ENCODE measurements around the gene FARS2.
A peak's percentile ranks its signal among the peaks of the same experiment; 100 is the strongest.

The FARS2 gene

DNA sequence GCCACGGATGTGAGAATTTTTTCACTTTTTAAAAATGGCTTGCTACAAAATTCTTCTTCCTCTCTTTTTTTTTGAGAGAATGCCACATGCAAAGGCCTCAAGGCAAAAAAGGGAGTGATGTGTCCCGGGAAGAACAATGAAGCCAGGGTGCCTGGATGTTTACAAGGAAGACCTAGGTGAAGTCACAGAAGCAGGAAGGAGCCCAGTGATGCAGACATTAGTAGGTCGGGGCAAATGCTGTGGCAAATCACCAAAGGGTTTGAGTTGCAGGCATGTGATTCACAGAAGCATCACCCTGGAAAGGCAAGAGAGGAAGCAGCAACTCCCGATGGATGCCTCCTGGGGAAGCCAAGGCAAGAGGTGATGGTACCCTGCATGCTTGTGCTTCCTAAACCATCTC, 46.8 kb downstream of the FARS2 start:
- no peak overlapping the region for H3K27ac Mint-ChIP-seq
- no peaks in the 10 kb centered on the region for H3K36me3 Mint-ChIP-seq (ENCODE audit: low read depth)
- no peaks in the 10 kb centered on the region for H3K9me3 Mint-ChIP-seq
- H3K27me3 Mint-ChIP-seq = no peaks in the 10 kb centered on the region
- no peak overlapping the region for H3K4me3 Mint-ChIP-seq
- peaks cover 16% of the 10 kb centered on the region for H3K4me1 Mint-ChIP-seq (ENCODE audit: low read depth)

DNA sequence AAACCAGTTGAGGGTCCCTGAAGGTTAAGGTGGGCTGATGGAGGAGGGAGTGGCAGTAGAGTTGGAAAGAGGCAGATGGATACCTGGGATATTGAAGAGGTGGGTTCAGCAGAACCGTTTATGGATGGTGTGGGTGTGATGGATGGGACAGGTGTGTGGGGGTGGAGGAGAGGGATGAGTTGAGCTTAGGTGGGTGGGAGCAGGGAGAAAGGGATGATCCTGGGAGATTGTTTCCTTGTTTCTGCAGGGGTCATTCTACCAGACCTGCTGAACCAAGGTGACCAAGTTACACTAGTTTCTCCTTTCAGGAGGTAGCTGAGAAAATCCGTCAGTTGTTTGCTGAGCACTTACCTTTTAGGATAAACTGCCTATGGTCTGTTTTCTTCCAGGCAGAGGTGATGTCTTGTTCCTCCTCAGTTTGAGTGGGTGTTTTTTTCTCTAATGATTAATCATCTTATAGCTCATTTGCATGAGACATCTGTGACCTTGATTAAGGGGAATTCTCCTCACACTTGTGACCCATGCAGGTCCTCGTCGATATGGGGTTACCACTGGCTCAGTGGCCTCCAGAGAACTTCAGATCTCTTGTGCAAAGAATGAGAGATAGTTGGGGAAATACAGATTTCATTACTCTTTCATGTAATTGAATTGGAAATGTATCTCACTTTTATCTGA, 53.0 kb downstream of the FARS2 start:
- no peaks in the 10 kb centered on the region for H3K36me3 Mint-ChIP-seq (ENCODE audit: low read depth)

DNA sequence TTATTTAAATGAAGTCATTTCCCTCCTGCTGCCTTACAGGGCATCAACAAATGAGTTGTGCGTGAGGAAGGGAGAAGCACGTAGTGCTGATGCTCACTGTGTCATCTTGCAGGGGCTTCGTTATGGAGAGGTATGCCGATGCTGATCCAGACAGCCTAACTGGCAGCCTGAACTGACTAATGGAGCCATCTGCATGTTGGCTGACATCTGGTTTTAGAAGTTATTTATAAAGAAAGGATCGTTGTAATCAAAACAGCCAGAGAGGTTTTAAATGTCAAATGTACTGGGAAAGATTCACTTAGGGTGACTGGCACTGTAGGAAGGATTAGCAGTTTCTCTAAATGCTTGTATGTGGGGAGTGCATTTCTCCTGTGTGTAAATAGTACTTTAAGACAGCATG, 54.6 kb downstream of the FARS2 start:
- Mint-ChIP-seq H3K27ac (no peak overlapping the region), H3K27me3 (no peaks in the 10 kb centered on the region), H3K9me3 (no peaks in the 10 kb centered on the region), H3K4me1 (ENCODE audit: low read depth) (peaks cover 24% of the 10 kb centered on the region), H3K36me3 (ENCODE audit: low read depth) (no peaks in the 10 kb centered on the region), H3K4me3 (no peak overlapping the region)

More for the DNA sequence above, 53.0 kb downstream of the FARS2 start:
- Mint-ChIP-seq H3K4me1 (ENCODE audit: low read depth) (peaks cover 24% of the 10 kb centered on the region), H3K27me3 (no peaks in the 10 kb centered on the region), H3K27ac (peak overlapping the region; percentile 19), H3K9me3 (no peaks in the 10 kb centered on the region), H3K4me3 (no peak overlapping the region)

DNA sequence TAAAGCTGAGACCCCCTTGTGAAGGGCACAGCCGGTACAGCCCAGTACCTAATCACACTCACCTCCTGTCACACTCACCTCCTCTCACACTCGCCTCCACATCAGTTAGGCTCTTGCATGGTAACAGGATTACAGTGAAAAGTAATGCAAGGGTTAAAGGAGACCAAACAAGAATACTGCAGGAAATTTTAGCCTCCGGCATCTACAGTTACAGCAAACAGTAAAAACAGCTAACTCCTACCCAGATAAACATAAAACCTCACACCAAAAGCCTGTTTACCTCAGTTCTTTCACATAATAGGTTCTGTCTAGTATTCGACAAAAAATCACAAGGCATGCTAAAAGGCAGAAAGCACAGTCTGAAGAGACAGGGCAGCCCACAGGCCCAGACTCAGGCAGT, 55.6 kb downstream of the FARS2 start:
- Mint-ChIP-seq H3K4me3 (no peak overlapping the region), H3K36me3 (ENCODE audit: low read depth) (no peaks in the 10 kb centered on the region), H3K4me1 (ENCODE audit: low read depth) (peaks cover 24% of the 10 kb centered on the region), H3K27me3 (no peaks in the 10 kb centered on the region), H3K9me3 (no peaks in the 10 kb centered on the region), H3K27ac (no peak overlapping the region)

GRCh38 chr6:5318617-5319272, 57.4 kb downstream of the FARS2 start:
- H3K4me1 Mint-ChIP-seq (ENCODE audit: low read depth) = peaks cover 16% of the 10 kb centered on the region
- H3K36me3 Mint-ChIP-seq (ENCODE audit: low read depth) = peaks cover 6% of the 10 kb centered on the region
- H3K27me3 Mint-ChIP-seq = no peaks in the 10 kb centered on the region
- no peaks in the 10 kb centered on the region for H3K9me3 Mint-ChIP-seq
- no peak overlapping the region for H3K27ac Mint-ChIP-seq
- no peak overlapping the region for H3K4me3 Mint-ChIP-seq

- Mint-ChIP-seq H3K27ac (no peak overlapping the region), H3K27me3 (no peaks in the 10 kb centered on the region), H3K36me3 (ENCODE audit: low read depth) (peaks cover 24% of the 10 kb centered on the region), H3K4me3 (no peak overlapping the region), H3K9me3 (no peaks in the 10 kb centered on the region), H3K4me1 (ENCODE audit: low read depth) (no peaks in the 10 kb centered on the region)
Observed at GRCh38 chr6:5323979-5324378, 62.7 kb downstream of the FARS2 start.

DNA sequence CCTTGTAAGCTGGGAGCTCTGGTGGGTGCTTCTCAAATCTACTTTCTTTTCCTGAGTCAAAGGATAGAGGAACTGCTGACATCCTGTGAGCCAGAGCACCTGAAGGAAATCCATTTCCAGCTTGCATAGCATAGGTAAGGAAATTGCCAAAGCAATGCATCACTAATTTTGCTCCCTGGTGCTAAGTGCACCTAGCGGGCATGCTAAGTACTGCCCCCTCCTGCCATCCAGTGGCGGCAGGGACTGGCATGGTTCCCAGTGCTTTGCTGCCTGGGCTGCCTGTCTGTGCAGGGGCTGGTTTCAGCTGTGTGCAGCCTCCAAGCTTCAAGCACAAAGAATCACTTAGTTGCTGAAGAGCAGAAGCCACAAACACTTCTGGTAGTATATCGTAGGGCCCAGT, 63.9 kb downstream of the FARS2 start:
- peaks cover 24% of the 10 kb centered on the region for H3K36me3 Mint-ChIP-seq (ENCODE audit: low read depth)
- no peak overlapping the region for H3K27ac Mint-ChIP-seq
- H3K4me1 Mint-ChIP-seq (ENCODE audit: low read depth) = no peaks in the 10 kb centered on the region
- H3K9me3 Mint-ChIP-seq = no peaks in the 10 kb centered on the region
- no peaks in the 10 kb centered on the region for H3K27me3 Mint-ChIP-seq
- H3K4me3 Mint-ChIP-seq = no peak overlapping the region

- Mint-ChIP-seq H3K9me3 (no peaks in the 10 kb centered on the region), H3K4me1 (ENCODE audit: low read depth) (no peaks in the 10 kb centered on the region), H3K27ac (no peak overlapping the region), H3K4me3 (no peak overlapping the region), H3K36me3 (ENCODE audit: low read depth) (peaks cover 25% of the 10 kb centered on the region), H3K27me3 (no peaks in the 10 kb centered on the region)
Observed at GRCh38 chr6:5326022-5326641, 64.8 kb downstream of the FARS2 start.

GRCh38 chr6:5328800-5329199, 67.5 kb downstream of the FARS2 start:
- H3K4me1 Mint-ChIP-seq (ENCODE audit: low read depth) = no peaks in the 10 kb centered on the region

DNA sequence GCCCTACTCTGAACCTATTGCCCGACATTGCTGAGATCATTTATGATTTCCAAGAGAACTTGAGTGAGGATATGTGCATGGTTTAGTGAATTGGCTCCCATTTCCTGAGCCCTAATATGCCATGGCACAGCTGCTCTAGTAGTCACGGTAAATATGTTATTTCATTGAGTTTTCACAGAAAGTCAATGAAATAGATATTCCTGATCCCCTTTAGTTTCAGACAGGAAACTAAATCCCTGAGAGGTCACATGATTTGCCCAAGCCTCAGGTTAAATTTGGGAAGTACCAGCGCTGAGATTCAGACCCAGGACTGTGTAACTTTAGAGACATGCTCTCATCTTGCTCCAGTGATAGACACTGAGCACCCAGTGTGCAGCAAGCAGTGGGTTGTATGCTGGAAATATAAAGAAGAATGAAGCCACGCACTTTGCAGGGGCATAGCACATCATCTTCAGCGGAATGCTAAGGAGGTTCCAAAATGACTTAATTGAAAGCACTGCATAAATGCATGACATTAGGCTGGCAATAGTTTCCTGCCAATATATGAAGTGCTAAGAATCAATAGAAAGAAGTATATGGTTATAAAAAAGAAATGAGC, 70.6 kb downstream of the FARS2 start:
- no peak overlapping the region for H3K4me3 Mint-ChIP-seq
- peaks cover 12% of the 10 kb centered on the region for H3K36me3 Mint-ChIP-seq (ENCODE audit: low read depth)

More at GRCh38 chr6:5328800-5329199, 67.5 kb downstream of the FARS2 start:
- no peak overlapping the region for H3K4me3 Mint-ChIP-seq
- H3K36me3 Mint-ChIP-seq (ENCODE audit: low read depth) = peaks cover 24% of the 10 kb centered on the region
- no peaks in the 10 kb centered on the region for H3K27me3 Mint-ChIP-seq
- H3K9me3 Mint-ChIP-seq = no peaks in the 10 kb centered on the region
- H3K27ac Mint-ChIP-seq = no peak overlapping the region

DNA sequence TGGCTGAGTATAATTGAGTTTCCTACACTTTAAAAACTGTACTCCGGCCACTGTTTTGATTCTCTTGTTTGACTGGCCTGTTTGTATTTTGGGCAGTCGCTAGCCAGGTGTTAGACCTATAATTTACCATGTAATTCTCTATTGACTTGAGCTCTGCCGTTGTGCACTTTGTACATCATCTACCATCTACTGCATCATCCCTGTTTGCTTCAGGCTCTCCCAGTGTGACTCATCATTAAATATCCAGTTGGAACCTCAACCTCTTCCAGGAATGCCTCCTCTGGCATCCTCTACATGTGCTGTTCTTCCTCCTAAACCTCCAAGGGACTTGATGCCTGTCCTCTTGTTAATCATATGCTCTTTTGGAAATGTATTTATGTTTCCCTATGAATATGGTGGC, 72.3 kb downstream of the FARS2 start:
- H3K27ac Mint-ChIP-seq = no peak overlapping the region
- H3K4me1 Mint-ChIP-seq (ENCODE audit: low read depth) = peaks cover 23% of the 10 kb centered on the region
- no peak overlapping the region for H3K4me3 Mint-ChIP-seq
- no peaks in the 10 kb centered on the region for H3K27me3 Mint-ChIP-seq
- H3K36me3 Mint-ChIP-seq (ENCODE audit: low read depth) = peaks cover 6% of the 10 kb centered on the region
- no peaks in the 10 kb centered on the region for H3K9me3 Mint-ChIP-seq

More for the DNA sequence above, 70.6 kb downstream of the FARS2 start:
- Mint-ChIP-seq H3K27ac (no peak overlapping the region), H3K4me1 (ENCODE audit: low read depth) (peaks cover 17% of the 10 kb centered on the region), H3K27me3 (no peaks in the 10 kb centered on the region), H3K9me3 (no peaks in the 10 kb centered on the region)

- H3K4me3 Mint-ChIP-seq = no peak overlapping the region
- H3K27ac Mint-ChIP-seq = no peak overlapping the region
- no peaks in the 10 kb centered on the region for H3K9me3 Mint-ChIP-seq
- H3K27me3 Mint-ChIP-seq = no peaks in the 10 kb centered on the region
- H3K4me1 Mint-ChIP-seq (ENCODE audit: low read depth) = peaks cover 23% of the 10 kb centered on the region
- peaks cover 6% of the 10 kb centered on the region for H3K36me3 Mint-ChIP-seq (ENCODE audit: low read depth)
Observed at GRCh38 chr6:5334341-5334740, 73.0 kb downstream of the FARS2 start.

- Mint-ChIP-seq H3K27me3 (no peaks in the 10 kb centered on the region), H3K27ac (no peak overlapping the region), H3K4me3 (no peak overlapping the region), H3K4me1 (ENCODE audit: low read depth) (peaks cover 23% of the 10 kb centered on the region), H3K36me3 (ENCODE audit: low read depth) (peaks cover 6% of the 10 kb centered on the region), H3K9me3 (no peaks in the 10 kb centered on the region)
Observed at GRCh38 chr6:5335020-5335419, 73.7 kb downstream of the FARS2 start.

GRCh38 chr6:5337573-5337972, 76.3 kb downstream of the FARS2 start:
- no peaks in the 10 kb centered on the region for H3K9me3 Mint-ChIP-seq
- H3K27me3 Mint-ChIP-seq = no peaks in the 10 kb centered on the region
- peaks cover 28% of the 10 kb centered on the region for H3K4me1 Mint-ChIP-seq (ENCODE audit: low read depth)
- H3K4me3 Mint-ChIP-seq = no peak overlapping the region
- H3K27ac Mint-ChIP-seq = no peak overlapping the region
- H3K36me3 Mint-ChIP-seq (ENCODE audit: low read depth) = peaks cover under 1% of the 10 kb centered on the region

Measured in stimulated activated naive CD8-positive, alpha-beta T cell treated with anti-CD3 and anti-CD28 coated beads, Interleukin-15, Interleukin-2, amounts not matched to agents 100 ng/mL and 50 ng/mL, for 24 hours (primary cell).